Gastrocnemius medialis (tissue), 4 donors: Measurements from ENCODE around the gene SPATA13. TPM values are rescaled to one million over a fixed set of nuclear protein-coding genes. Genes with fewer than 3 reads are reported as not detected.

ENCODE experiments used
- ATAC-seq, 2 donors: fragments of 150-250 bp; one replicate each; pipeline ENCODE4 v1.9.1; 2016
- DNase-seq, 2 donors: peaks; one replicate each; pipeline ENCODE4 v3.0.0-alpha.2; 2019
- H3K27ac ChIP-seq, 4 donors: fragments of 200-600 bp; sonication (generic); 1 replicate in 1 of 4; 2 replicates in 3 of 4; pipeline ENCODE4 v1.5.1; 2016 to 2018; ENCODE audit warnings: mild to moderate bottlenecking in 2 of 4, moderate library complexity in 1 of 4
- H3K27me3 ChIP-seq, 3 donors: fragments of 200-600 bp; sonication (generic) in 2 of 3; 1 replicate in 1 of 3; 2 replicates in 2 of 3; pipeline versions ENCODE4 v1.5.1 to v1.6.0; 2016 to 2019; ENCODE audit warnings: mild to moderate bottlenecking in 1 of 3, moderate library complexity in 1 of 3
- H3K36me3 ChIP-seq, 2 donors: fragments of 200-600 bp; sonication (generic) in 1 of 2; one replicate each; pipeline ENCODE4 v1.5.1; 2017 to 2018
- H3K4me1 ChIP-seq, 2 donors: fragments of 200-600 bp; sonication (generic) in 1 of 2; one replicate each; pipeline ENCODE4 v1.5.1; 2016 to 2017; ENCODE audit warnings: mild to moderate bottlenecking in 2 of 2
- H3K4me3 ChIP-seq, 4 donors: fragments of 200-600 bp; sonication (generic) in 3 of 4; 1 replicate in 1 of 4; 2 replicates in 3 of 4; pipeline ENCODE4 v1.5.1; 2016 to 2019; ENCODE audit warnings: mild to moderate bottlenecking in 2 of 4
- H3K9me3 ChIP-seq, 3 donors: fragments of 200-600 bp; sonication (generic) in 2 of 3; 1 replicate in 1 of 3; 2 replicates in 2 of 3; pipeline ENCODE4 v1.5.1; 2016 to 2019
- CTCF ChIP-seq, 5 experiments: fragments of 450-650 bp in 3 of 5; fragments of 200-600 bp in 2 of 5; sonication (generic) in 2 of 5; IDR thresholded peaks in 4 of 5; conservative IDR thresholded peaks in 1 of 5; 1 replicate in 4 of 5; 2 replicates in 1 of 5; pipeline ENCODE4 v1.5.1; 2016 to 2019; ENCODE audit warnings: antibody characterized with exemption in 5 of 5, mild to moderate bottlenecking in 3 of 5, moderate library complexity in 3 of 5
- POLR2A ChIP-seq, 2 donors: fragments of 450-650 bp; IDR thresholded peaks; one replicate each; pipeline ENCODE4 v1.6.1; 2017; ENCODE audit warnings: antibody characterized with exemption in 2 of 2, mild to moderate bottlenecking in 2 of 2, moderate library complexity in 2 of 2
- in situ Hi-C, 4 donors: fragments of 200-750 bp; cut with MboI; loops; one replicate each; pipeline versions ENCODE4 v1.15.0 to v1.8.0; 2017; ENCODE audit warnings: low sequenced_read_pairs in 4 of 4
- intact Hi-C: fragments of 100-400 bp; cut with DNase I; formaldehyde crosslinking; loops from one replicate; pipeline ENCODE4 v1.15.1; 2023; ENCODE audit warnings: low total_unique reads
- total RNA-seq, 4 donors: library from RNA; depleted of rRNA; stranded (reverse); fragments of >200 nt; gene quantifications; one replicate each; pipeline versions ENCODE4 v1.1.0 to v1.2.3, GENCODE V29; 2016

Gene SPATA13
- total RNA-seq, 4 donors from 2014 or later, result 3.2 to 17.0 (median 5.8) TPM

- no peak for DNase-seq
- TF ChIP-seq POLR2A (IDR thresholded peaks at IDR 0.05), result no peak
- no peak for TF ChIP-seq CTCF (IDR thresholded peaks at IDR 0.05 in 4 of 5, conservative IDR thresholded peaks at IDR 0.05 in 1 of 5)
- H3K27ac ChIP-seq, result no peak overlapping the region
- no peaks in the 10 kb centered on the region for H3K36me3 ChIP-seq
- H3K9me3 ChIP-seq, result no peaks in the 10 kb centered on the region
- in situ Hi-C loops, result no loop called here
- H3K4me3 ChIP-seq, result no peak overlapping the region
- intact Hi-C loops, result no loop called here
- no peaks in the 10 kb centered on the region for H3K27me3 ChIP-seq
- H3K4me1 ChIP-seq, result no peaks in the 10 kb centered on the region
- no peak for ATAC-seq
These were observed 13.3 kb downstream of the SPATA13 start for GRCh38 chr13:24173795-24174194.

- H3K36me3 ChIP-seq, result no peaks in the 10 kb centered on the region
- no peak overlapping the region for H3K27ac ChIP-seq
- ATAC-seq (no peak), DNase-seq (no peak)
- no peaks in the 10 kb centered on the region for H3K9me3 ChIP-seq
- in situ Hi-C loops (loop anchor here in 1 of 4 donors (25.0 kb wide), 1 partner anchor 89 kb away; no protein-coding TSS in a partner anchor), intact Hi-C loops (no loop called here)
- no peaks in the 10 kb centered on the region for H3K27me3 ChIP-seq
- TF ChIP-seq POLR2A (IDR thresholded peaks at IDR 0.05) (no peak), CTCF (IDR thresholded peaks at IDR 0.05 in 4 of 5, conservative IDR thresholded peaks at IDR 0.05 in 1 of 5) (no peak)
- H3K4me3 ChIP-seq, result no peak overlapping the region
- H3K4me1 ChIP-seq, result no peaks in the 10 kb centered on the region
These were observed 15.3 kb downstream of the SPATA13 start for GRCh38 chr13:24175847-24176246.

- Histone ChIP-seq H3K9me3 (no peaks in the 10 kb centered on the region), H3K4me1 (no peaks in the 10 kb centered on the region), H3K27ac (no peak overlapping the region), H3K36me3 (no peaks in the 10 kb centered on the region), H3K27me3 (no peaks in the 10 kb centered on the region), H3K4me3 (no peak overlapping the region)
- ATAC-seq (no peak), DNase-seq (no peak)
- in situ Hi-C loops (loop anchor here in 1 of 4 donors (25.0 kb wide), 1 partner anchor 89 kb away; no protein-coding TSS in a partner anchor), intact Hi-C loops (no loop called here)
- TF ChIP-seq CTCF (IDR thresholded peaks at IDR 0.05 in 4 of 5, conservative IDR thresholded peaks at IDR 0.05 in 1 of 5) (no peak), POLR2A (IDR thresholded peaks at IDR 0.05) (no peak)
These were observed 16.0 kb downstream of the SPATA13 start for GRCh38 chr13:24176351-24177101.

- DNase-seq (no peak), ATAC-seq (no peak)
- Histone ChIP-seq H3K9me3 (no peaks in the 10 kb centered on the region), H3K4me1 (no peaks in the 10 kb centered on the region), H3K36me3 (no peaks in the 10 kb centered on the region), H3K27me3 (no peaks in the 10 kb centered on the region), H3K4me3 (no peak overlapping the region), H3K27ac (no peak overlapping the region)
- TF ChIP-seq POLR2A (IDR thresholded peaks at IDR 0.05), result no peak
- no peak for TF ChIP-seq CTCF (IDR thresholded peaks at IDR 0.05 in 4 of 5, conservative IDR thresholded peaks at IDR 0.05 in 1 of 5)
- intact Hi-C loops (no loop called here), in situ Hi-C loops (loop anchor here in 1 of 4 donors (25.0 kb wide), 1 partner anchor 92 kb away; no protein-coding TSS in a partner anchor)
These were observed 18.4 kb downstream of the SPATA13 start for GRCh38 chr13:24178847-24179485.
